HG03039 (cell line): ENCODE results near the gene DCTN1.
"Not testable (repeated sequence)": the region's sequence is repeated elsewhere in the genome, so short reads cannot be mapped to it uniquely, and the experiment has no call there.

Source experiments
- ATAC-seq: cut with Tn5 transposase; IDR thresholded peaks from one replicate; pipeline ENCODE4 v1.9.1; 2021; ENCODE audit warnings: mild to moderate bottlenecking, moderate library complexity; ENCODE audit not compliant: unreplicated experiment

DCTN1 gene

DNA sequence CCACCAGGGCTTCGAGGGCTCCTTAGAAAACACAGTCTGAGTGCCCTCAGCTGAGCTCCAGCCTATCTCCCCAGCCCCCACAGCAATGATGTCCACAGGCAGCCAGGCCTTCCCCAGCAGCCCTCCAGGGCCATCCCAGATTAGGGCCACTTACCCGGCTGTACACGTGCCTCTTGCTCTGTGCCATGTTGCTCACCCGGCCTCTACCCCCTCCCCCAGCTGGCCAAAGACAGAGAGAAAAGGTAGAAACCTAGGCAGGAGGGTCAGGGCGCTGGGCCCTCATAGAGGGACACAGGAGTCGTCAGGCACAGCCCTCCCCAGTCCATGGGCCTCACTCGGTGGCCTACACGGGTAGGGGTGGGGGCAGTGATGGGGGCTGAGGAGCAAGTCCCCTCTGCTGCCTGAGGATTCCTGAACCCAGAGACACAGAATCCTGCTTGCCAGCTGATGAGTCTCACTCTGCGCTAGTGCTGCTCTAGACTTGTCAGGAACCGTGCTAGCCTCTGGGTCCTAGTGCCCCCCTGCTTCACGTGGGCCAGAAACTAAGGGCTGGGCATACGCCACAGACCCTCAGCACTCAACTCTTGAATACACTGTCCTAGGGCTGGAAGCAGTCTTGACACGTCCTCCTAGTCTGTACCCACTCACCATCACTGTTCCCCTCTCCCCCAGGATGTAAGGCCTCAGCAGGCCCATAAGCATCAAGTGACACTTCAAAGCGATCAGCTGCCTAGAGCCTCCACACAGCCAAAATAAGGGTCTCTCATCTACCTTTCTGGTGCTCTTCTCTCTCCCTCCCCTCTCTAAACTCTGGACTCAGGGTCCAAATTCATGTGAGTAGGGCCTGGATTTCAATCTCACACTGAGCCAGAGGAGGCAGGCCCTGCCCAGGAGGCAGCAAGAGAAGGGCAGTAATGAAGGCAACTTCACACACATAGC, at the start of gene DCTN1:
TSS of gene DCTN1 (minus strand) at position 461 of the 939 bp plus-strand sequence. CDS start at position 187, 274 bp downstream.
- ATAC-seq: no peak

DNA sequence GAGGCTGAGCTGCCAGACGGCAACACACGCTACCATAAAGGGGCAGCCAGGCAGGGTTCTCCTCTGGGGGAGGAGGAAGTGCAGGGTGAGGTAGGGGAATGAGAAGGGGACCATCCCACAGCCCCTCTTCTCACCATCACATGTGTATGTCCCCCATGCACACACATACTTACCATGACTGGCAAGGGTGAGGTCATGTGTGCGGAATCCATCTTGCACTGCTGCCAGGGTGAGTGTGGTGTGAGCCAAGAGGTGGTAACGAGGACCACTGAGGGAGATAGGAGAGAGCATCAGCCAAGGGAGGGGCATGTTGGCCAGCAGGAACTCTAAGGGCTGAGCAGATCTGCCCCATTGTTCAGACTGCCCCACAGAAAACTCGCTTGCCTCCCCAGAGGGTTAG, 48.6 kb upstream of the DCTN1 start:
- ATAC-seq: no peak

GRCh38 chr2:74427551-74427950, 47.4 kb upstream of the DCTN1 start:
- no peak for ATAC-seq

- ATAC-seq: no peak
These were observed 46.2 kb upstream of the DCTN1 start for GRCh38 chr2:74426181-74426758.

- no peak for ATAC-seq
These were observed 45.4 kb upstream of the DCTN1 start for GRCh38 chr2:74425523-74425922.

DNA sequence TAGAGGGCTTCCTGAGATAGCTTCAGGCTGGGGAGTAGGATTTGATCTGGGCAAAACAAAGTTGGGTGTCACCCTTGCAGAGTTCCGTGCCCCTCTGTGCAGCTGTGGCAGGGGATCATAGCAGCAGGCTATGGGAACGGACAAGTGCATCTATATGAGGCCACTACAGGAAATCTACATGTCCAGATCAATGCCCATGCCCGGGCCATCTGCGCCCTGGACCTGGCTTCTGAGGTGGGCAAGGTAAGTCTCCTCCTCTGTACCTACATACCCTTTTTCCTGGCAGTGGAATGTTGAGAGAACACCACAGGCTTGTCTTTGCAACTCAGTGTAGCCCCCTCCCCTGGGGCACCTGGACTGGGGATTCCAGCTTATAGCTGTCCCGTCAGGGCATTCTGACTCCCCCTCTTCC, 44.9 kb upstream of the DCTN1 start:
- no peak for ATAC-seq

- ATAC-seq: no peak
These were observed 44.3 kb upstream of the DCTN1 start for GRCh38 chr2:74424139-74424992.

DNA sequence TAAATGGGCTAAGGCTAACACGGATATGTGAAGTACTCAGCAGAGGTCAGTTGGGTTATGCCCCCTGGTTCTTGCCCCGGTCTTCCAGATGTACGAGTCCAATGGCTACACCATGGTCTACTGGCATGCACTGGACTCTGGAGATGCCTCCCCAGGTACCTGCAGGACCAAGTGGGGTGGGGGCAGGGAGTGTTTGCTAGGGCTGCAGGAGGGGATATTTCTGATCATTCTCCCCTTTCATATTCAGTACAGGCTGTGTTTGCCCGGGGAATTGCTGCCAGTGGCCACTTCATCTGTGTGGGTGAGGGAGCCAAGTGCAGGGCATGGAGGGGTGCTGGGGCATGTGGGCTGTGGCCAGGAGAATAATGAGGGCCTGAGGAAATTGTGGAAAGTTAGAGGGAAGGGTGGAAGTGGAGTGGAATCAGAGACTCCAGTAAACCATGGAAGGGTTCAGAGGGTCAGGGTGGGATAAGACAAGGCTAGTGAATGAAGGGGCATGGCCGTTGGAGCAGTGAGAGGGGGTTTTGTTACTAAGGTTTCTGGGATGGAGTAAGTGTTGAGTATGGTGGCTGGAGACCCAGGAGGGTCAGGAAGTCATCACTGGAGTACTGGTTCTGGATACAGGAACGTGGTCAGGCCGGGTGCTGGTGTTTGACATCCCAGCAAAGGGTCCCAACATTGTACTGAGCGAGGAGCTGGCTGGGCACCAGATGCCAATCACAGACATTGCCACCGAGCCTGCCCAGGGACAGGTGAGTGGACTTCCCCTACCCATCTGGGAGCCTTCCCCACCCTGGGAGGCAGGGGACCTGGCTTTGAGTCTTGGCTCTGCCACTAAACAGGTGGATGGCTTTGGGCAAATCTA, 43.4 kb upstream of the DCTN1 start:
- no peak for ATAC-seq

DNA sequence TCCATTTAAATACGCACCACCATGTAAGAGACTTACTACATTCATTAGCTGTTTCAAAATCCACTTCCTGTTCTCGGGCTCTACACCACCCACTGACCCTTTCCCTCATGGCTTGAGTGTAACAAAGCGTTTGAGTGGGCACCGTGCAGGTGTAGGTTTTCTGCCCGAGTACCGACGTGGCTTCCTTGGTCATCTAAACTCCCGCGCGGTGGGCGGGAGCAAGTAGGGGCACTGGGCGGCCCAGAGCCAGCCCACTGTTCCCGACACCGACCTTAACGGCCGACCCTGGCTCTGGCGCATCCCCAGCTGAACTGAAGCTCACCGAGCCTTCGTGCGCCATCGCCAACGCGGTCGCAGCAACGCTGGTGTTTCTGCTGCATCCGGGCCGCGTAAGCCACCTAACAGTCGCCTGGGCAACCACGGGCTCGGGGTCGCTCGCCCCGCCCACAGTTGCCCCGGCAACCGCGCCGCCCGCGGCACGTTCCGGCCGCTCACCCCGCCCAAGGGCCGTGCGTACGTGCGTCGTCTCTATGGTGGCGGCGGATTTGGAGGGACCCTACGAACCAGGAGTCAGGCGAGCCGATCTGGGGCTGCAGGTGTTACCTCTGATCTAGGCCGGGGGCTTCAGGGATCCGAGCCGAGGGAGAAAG, 41.2 kb upstream of the DCTN1 start, which contains the start of the genes C2orf81 and WDR54:
TSS of gene C2orf81 (minus strand) at position 399 of the 650 bp plus-strand sequence. CDS start at position 340, 59 bp downstream.
TSS of gene WDR54 (plus strand) at position 510 of the 650 bp plus-strand sequence. CDS start 424 bp downstream, outside the sequence.
- ATAC-seq: peak; percentile 89

DNA sequence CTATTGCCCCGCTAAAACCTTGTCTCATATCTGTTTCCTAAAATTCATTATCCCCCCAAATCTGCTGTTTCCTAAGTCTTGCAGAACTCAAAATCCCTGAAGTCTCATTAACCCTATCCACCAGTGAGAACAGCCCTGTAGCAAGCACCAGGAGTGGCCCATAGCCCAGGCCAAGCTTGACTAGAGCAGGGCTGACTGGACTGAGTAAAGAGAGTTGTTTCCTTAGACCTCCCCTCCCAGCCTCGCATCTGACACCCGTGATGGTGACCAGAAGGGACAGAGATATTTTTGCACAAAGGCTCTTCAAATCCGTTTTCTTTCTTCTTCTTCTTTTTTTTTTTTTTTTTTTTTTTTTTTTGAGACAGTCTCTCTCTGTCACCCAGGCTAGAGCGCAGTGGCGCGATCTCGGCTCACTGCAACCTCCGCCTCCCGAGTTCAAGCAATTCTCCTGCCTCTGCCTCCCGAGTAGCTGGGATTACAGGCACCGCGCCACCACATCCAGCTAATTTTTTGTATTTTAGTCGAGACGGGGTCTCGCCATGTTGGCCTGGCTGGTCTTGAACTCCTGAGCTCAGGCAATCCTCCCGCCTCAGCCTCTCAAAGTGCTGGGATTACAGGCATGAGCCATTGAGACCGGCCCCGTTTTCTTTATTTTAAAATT, 40.5 kb upstream of the DCTN1 start:
- ATAC-seq: not testable (repeated sequence)

GRCh38 chr2:74420006-74420405, 39.9 kb upstream of the DCTN1 start:
- no peak for ATAC-seq

DNA sequence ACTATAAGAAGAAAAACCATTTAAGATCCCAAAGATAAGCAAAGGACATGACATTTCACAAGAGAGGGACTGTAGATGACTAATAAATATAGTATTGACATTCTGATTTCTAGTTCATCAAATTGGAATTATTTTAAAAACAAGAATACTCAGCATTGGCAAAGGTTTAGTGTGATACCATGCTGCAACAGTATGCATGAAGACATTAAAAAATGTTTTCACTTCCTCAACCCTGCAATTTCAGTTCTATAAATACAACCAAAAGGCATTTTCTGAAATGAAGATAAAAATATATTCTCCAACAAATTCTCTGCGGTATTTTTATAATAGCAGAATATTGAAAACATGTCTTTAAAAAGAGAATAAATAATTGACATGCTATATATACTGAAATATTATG, 39.2 kb upstream of the DCTN1 start:
- ATAC-seq: no peak

DNA sequence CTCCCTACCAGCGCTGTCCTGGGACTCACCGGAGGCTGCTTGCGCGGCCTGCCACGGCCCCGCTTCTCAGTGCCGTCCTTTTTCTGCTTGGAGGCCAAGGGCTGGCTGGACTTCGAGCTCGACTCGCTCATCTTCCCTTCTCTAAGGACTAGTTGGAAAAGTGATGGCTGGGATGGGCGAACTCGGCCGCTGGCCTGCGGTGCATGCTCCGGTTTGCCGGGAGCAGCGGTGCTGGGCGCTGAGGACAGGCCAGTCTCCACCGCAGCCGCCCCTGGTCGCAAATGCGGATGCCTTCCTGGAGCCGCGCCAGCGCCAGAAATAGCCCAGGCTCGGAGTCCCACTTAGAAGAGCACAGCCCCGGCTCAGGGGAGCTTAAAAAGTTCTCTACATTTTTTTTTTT, 38.2 kb upstream of the DCTN1 start:
- no peak for ATAC-seq

DNA sequence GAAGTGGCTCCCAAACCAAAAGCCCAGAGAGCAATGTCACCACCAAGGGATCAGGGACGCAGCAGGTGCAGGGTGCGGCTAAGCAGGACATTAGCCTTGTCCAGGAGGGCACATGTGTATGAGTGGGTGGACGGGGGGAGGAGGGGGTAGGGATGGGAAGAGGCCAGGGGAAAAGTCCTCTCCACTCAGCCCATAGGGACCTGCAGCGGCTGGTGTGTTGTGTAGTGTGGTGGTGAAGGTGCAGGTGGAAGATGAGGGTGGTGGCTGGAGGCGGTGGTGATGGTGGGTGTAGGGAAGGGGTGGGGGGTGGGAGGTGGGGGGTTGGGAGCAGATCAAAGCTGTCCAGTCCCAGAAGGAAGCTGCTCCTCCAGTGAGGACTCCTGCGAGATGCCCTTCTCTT, 37.7 kb upstream of the DCTN1 start:
- no peak for ATAC-seq

DNA sequence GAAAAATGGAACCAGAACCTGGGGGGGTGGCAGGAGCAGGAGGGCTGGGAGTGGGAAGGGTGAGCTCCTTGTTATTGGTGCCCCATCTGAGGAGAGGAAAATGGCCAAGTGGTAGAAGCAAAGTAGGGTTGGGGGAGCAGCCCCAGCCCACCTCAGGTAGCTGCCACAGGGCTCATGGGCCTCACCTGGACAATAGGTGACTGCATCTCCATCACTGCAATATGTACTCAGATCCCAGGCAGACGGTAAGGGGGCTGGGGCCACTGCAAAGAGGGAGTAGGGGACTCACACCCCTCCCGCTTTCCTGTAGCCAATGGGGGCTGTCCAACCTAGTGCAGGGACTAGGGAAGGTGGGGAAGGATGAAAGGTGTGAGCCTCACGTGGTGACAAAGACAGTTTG, 37.1 kb upstream of the DCTN1 start:
- ATAC-seq: no peak

GRCh38 chr2:74416778-74417177, 36.7 kb upstream of the DCTN1 start:
- ATAC-seq: no peak

GRCh38 chr2:74415762-74416395, 35.8 kb upstream of the DCTN1 start:
- ATAC-seq: no peak

- no peak for ATAC-seq
These were observed 35.0 kb upstream of the DCTN1 start for GRCh38 chr2:74414881-74415761.
